Stomach (tissue), 4 donors: ENCODE measurements around the gene TOR4A.
A peak's percentile ranks its signal among the peaks of the same experiment; 100 is the strongest.

Experiments used
- POLR2A ChIP-seq, 4 donors: fragments of 450-650 bp; IDR thresholded peaks; one replicate each; pipeline ENCODE4 v1.6.1; 2016; ENCODE audit warnings: antibody characterized with exemption in 4 of 4, control low read depth in 2 of 4, mild to moderate bottlenecking in 1 of 4, moderate library complexity in 1 of 4
- POLR2AphosphoS5 ChIP-seq, 3 donors: sonication (generic); formaldehyde crosslinking; IDR thresholded peaks; one replicate each; pipeline ENCODE4 v1.6.1; 2016; ENCODE audit warnings: antibody characterized with exemption in 3 of 3
- TF ChIP-seq, protein P1 (sequence below), 7 experiments: fragments of 450-650 bp in 4 of 7; fragments of 200-600 bp in 3 of 7; sonication (generic) in 3 of 7; IDR thresholded peaks; one replicate each; pipeline ENCODE4 v1.5.1; 2016 to 2019; ENCODE audit warnings: antibody characterized with exemption in 7 of 7, control low read depth in 2 of 7, mild to moderate bottlenecking in 1 of 7

DNA sequence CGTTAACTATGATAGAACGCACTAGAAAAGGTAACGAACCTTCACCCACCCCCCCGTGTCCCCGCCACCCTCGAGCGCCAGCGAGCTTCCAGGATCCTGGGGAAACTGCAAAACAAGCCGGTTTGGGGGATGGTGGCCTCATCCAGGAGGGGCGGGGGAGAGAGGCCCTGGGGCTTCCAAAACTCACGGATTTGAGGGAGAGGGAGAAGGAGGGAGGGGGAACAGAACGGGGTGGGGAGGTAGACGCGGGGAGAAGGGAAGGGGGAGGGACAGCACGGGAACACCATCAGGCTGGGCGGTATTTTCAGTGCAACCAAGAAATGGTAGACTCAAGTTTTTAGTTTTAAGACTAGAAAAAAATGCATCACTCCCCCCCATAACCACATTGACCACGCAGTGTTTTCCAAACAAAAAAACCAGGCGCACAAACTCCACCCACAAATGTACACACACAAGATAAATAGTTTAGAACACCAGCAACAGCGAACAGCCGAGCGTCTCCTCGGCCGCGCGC is 23.1 kb downstream of the TOR4A start:
- TF ChIP-seq, protein P1, sequence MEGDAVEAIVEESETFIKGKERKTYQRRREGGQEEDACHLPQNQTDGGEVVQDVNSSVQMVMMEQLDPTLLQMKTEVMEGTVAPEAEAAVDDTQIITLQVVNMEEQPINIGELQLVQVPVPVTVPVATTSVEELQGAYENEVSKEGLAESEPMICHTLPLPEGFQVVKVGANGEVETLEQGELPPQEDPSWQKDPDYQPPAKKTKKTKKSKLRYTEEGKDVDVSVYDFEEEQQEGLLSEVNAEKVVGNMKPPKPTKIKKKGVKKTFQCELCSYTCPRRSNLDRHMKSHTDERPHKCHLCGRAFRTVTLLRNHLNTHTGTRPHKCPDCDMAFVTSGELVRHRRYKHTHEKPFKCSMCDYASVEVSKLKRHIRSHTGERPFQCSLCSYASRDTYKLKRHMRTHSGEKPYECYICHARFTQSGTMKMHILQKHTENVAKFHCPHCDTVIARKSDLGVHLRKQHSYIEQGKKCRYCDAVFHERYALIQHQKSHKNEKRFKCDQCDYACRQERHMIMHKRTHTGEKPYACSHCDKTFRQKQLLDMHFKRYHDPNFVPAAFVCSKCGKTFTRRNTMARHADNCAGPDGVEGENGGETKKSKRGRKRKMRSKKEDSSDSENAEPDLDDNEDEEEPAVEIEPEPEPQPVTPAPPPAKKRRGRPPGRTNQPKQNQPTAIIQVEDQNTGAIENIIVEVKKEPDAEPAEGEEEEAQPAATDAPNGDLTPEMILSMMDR (IDR thresholded peaks at IDR 0.05), result no peak
- TF ChIP-seq POLR2AphosphoS5 (IDR thresholded peaks at IDR 0.05) (peak in 1 of 3 donors; percentile 22), POLR2A (IDR thresholded peaks at IDR 0.05) (no peak)
